Pons (tissue), 1 donor: ENCODE measurements around the gene ATRAID.
"Not testable (repeated sequence)": the region's sequence is repeated elsewhere in the genome, so short reads cannot be mapped to it uniquely, and the experiment has no call there.

Experiments used
- DNase-seq: peaks from one replicate; pipeline ENCODE4 v3.0.0-alpha.2; 2016; ENCODE audit warnings: low spot score

Gene ATRAID

DNA sequence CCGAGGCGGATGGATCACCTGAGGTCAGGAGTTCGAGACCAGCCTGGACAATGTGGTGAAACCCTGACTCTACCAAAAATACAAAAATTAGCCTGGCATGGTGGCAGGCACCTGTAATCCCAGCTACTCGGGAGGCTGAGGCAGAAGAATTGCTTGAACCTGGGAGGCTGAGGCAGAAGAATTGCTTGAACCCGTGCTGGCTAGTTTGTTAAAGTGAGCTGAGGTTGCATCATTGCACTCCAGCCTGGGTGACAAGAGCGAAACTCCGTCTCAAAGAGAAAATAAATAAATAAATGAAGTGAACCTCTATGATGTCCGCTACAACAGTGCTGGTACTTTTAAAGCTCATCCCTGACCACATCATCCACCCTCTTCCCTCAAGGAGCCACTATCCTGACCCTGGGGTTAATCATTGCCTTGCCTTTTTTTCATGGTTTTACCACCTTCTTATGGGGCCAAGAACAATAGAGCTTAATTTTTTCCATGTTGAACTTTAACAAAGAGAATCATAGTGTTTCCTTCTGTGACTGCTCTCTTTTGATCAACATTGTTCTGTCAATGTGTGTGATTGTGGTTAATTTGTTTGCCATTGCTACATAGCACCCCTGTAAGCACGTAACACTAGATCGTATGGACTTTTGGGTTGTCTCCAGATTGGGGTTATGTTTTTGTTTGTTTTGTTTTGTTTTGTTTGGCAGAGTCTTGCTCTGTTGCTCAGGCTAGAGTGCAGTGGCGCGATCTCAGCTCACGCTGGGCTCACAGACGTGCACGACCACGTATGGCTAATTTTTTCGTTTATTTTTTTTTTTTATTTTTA is 17.1 kb upstream of the ATRAID start:
- DNase-seq, result no peak

DNA sequence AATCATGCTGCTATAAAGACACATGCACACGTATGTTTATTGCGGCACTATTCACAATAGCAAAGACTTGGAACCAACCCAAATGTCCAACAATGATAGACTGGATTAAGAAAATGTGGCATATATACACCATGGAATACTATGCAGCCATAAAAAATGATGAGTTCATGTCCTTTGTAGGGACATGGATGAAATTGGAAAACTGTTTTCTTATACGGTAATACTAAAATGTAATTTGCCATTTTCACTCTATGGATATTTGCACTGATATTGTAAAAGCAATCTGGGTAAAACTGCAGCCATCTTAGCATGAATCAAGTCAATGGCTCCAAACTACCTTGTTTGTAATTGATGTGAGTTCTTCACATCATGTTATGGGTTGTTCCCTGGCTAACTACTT is 16.0 kb upstream of the ATRAID start:
- not testable (repeated sequence) for DNase-seq

DNA sequence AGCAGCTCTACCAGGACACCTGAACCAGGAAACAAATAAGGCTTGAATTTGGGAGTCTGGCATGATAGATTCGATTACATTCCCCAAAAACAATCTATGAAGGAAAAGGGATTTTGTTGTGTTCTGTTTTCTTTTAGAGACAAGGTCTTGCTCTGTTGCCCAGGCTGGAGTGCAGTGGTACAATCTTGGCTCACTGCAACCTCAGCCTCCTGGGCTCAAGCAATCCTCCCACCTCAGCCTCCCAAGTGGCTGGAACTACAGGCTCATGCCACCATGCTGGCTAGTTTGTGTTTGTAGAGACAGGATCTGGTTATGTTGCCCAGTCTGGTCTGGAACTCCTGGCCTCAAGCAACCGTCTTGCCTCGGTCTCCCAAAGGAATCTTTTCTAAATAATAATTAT is 13.8 kb upstream of the ATRAID start:
- not testable (repeated sequence) for DNase-seq

DNA sequence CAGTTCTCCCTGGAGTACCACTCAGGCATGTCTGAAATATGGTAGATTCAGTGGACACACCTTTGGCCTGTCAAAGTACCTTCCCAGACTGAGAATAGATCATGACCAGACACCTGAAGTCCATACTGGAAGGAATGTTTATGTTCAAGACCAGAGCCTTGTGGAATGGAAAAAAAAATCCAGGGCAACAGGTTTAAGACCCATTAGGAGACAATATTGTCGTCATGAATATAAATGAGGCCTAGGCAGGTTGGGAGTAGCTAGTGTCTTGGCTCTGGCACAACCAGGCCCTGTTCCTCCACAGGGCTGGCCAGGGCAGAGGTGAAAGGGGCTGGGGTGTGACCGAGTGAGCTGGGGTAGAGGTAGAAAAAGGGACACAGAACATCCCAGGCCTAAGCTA is 13.2 kb upstream of the ATRAID start:
- no peak for DNase-seq

DNA sequence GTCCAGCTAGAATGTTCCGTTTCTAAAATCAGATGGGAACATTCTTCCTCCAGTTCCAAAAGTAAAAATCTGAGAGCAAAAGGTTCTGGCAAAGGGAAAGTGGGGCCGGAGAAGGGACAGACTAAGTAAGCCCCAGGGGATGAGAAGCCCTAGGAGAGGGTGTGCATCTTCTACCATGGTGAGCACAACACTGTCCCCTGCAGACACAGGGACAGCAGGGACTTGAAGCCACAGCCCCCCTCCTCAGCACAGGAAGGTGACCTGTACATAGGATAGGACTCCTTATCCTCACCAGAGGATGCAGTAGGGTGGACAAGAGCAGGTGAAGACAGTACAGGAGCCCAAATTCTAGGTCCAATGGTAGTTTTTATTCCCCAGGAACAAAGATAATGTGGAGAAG is 12.6 kb upstream of the ATRAID start:
- no peak for DNase-seq

DNA sequence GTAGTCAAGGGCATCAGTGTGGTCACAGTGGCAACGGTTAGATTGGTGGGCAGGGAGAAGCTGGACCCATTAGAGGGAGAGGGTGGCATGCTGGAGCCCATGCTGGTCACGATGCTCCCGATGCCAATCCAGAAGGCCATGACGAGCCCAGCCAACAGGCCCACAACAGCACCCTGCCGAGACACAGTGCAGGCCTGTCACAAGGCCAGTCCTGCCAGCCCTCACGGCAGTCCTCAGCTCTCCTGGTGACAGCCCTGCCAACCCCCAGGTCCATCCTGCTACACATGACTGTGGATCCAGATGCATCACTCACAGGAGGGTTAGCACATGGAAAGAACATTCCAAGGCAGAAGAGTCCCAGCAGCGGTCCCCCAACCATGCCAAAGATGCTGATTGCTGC is 10.2 kb upstream of the ATRAID start:
- no peak for DNase-seq

DNA sequence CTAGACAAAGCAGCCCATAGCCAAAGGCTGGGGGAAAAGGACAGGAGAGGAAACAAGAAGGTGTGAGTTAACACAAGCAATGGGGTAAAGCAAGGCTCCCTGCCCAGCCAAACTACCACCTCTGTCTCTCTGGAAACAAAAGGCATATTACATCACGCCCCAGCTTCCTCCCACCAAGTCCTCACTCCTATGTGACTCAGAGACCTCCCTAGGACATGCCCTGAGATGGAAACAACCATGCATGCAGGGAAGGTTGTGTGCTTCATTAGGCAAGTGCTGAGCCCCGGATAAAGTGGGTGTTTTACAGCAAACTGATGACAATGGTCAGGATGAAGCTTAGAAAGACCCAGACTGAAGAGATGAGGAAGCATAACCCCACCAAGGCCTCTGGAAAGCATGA is 9.0 kb upstream of the ATRAID start:
- no peak for DNase-seq

DNA sequence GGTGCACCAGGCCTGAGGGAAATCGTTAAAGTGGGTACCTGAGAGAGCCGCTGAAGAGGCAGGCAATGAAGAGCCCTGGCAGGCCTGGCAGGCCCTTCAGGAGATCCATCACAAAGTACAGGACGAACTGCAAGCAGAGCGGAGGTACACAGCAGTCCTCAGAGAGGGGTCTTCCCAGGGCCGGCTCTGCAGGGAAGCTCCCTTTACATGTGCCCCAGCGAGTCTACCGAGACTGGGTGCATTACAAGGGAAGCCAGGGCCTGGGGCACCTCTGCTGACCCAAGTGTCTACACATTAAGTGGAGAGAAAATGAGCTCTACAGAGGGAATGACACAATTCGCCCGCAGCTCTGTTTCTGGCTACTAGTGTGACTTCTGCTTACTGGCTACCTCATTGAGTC is 8.1 kb upstream of the ATRAID start:
- DNase-seq, result no peak

DNA sequence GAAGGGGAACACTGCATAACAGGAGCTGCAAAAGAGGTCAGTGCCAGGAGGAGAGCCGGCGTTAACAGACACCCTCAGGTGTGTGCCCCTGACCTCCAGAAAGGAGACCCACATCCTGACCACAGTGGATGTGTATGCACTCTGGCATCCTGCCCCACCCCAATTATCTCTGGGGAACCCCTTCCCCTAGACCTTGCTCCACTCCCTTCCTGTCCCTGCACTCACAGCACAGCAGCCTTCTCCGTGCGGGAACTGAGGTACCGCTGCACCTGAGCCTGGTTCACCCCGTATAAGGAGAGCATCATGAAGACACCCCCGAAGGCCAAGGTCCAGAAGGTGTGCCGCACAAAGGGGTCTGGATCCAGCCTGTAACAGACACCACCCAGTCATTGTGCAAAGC is 7.3 kb upstream of the ATRAID start:
- DNase-seq, result no peak

DNA sequence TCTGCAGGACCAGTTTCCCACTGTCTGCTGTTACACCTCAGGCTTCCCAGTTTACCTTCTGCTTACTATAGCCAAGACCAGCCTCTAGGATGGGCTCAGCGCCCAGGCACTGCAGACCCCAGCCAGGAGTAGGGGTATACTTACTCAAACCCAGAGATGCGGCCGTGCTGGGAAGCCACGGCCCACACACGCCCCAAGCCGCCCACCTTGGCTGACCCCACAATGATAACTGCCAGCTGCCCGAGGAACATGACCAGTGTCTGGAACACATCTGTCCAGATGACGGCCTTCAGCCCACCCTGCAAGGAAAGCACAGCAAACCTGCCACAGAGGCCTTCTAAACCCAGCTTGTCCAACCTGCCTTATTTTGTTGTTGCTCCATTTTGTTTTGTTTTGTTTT is 6.6 kb upstream of the ATRAID start:
- no peak for DNase-seq

DNA sequence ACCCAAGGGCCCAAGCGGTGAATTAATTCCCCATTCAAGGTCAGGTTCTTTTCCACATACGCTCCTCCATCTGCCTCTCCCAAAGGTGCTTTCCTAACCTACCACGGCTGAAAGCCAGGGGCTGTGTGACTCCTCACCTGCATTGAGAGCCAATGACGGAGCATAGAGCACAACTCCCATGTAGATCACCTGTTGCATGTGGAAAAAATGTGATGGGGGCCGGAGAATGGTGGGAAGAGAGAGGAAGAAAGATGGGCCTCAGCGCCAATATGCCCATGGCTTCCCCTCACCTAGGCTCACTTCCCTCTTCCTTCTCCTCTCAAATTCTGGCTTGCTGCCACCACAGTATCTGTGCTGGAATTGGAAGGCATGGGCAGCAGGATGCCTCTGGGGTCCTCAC is 5.5 kb upstream of the ATRAID start:
- no peak for DNase-seq

DNA sequence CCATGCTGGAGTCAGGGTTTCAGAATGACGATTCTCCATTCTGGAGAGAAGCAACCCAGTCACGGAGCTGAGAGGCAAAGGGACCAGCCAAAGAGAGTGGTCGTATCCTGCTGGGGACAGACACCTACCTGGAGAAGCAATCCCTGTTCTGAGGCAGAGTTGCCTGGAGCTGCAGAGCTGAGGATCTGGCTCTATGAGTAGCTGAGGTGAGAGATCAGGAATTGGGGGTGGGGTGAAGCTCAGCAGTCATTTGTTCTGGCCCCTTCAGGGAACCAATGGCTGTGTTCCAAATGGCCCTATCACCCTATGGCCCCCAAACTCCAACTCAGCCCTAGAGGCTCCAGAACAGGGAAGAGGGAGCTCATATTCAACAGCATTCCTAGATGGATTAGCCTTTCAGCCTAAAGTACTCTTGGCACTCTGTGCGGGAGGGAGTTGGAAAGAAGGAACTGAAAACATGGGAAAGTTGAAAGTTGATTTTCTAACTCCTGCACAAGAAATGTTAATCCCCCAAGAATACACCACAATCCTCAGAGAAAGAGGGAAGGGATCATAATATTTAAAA is 3.3 kb upstream of the ATRAID start:
- no peak for DNase-seq

DNA sequence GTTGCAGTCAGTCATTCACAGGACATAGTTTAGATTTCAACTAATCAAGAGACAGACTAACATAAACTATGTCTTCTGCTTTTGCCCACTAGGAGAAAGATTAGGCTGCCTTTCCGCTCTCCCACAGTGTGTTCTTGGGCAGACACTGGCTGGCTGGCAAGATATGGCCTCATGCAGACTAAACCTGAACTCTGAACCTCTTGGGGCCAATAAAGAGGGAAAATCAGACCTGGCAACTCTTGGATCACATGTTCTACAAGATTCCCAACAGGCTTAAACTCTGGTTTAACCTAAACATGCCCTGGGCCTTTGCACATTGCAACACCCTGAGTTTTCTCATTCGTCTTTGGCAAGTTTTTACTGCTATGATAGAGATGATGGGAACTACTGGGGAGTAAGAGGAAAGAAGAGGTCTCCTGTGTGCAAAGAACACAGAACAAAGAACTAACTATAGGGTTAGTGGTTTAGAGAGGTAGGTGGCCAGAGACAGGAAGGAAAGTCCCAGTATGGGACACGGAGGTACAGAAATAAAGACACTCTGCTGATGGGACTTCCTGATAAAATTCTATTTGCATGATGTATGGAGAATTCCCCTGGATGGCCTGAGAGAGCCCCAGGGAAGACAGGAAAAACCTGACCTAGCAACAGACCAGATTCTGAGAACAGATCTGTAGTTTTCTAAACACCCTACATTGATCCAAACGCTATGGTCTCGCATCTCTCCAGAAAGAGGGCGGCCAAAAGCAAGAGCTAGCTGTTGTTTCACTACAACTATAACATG is 2.0 kb upstream of the ATRAID start:
- DNase-seq, result no peak

DNA sequence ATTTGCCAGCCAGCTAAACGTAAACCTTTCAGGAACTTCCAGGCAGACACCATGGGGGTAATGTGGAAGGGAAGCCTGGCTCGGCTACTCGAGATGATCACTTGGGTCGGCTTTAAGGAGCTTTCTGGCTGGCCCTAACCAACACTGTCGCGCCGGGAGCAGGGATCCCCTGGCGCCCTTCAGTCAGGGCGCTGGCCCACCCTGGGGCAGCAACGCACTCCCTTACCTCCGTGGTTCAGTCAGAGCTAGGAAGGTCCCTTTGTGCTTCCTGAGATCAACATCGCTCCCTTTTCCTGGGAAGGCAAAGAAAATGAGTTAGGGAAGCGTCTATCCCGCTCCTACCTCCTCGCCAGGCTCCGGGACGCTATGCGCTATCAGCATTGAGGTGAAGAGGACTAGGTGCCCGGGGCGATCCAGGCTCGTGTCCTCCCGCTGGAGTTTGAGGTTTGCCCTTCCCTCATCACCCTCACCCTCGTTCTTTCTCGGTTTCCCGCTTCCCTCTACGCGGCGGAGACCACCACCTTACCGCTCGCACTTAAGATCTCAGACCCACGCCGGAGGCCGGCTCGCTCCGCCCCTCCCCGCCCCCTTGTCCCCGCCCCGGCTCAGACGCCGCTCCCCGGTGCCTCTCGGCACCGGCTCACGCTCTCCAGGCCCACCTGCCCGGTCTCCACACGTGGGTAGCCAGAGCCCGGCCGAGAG is 449 bp upstream of the ATRAID start:
- no peak for DNase-seq

DNA sequence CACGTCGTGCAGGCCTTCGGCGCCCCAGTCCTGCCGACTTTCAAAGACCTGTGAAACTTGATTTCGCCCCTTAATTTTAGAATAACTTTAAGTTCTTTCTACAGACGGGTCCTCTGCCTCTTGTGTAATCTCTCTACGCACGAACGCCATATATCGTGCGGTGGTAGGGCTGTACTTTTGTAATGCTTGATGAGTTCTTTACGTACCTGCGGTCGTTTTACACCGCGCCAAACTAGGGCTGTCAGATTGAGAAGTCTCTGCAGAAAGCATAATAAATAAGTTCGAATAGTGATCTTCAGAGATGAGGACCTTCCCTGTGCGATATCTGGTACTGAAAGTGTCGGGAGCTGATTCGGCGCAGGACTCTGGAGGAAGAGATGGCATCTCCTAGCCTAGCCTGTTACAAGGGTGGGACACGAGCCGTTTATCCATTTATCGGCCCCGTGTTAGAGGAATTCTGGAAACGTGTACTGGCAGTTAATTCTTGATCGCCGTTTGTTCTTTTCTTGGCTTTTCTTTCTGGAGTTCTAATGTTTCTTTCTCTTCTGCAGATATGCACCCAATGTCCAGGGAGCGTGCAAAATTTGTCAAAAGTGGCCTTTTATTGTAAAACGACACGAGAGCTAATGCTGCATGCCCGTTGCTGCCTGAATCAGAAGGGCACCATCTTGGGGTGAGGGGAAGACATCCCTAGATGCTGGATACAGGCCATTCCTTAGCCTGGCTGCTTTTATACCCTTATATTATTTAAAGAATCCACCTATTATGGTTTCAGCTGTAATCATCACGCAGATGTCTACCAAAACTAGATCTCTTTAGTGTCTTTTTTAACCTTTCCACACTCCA is 1.0 kb downstream of the ATRAID start:
- DNase-seq, result peak; percentile 37

DNA sequence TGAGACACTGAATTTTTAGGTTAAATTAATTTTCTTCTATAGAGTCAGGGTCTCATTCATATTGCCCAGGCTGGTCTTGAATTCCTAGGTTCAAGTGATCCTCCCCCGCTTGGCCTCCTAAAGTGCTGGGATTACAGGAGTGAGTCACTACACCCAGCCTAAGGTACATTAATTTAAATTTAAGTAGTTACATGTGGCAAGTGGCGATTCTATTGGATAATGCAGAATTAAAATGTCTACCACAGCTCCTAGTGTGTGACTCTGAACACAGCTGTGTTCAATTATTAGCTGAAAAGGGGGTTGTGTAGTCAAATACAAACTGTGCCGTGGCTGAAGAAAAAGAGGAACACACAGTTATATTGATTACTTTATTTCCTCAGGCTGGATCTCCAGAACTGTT is 3.1 kb downstream of the ATRAID start:
- no peak for DNase-seq

DNA sequence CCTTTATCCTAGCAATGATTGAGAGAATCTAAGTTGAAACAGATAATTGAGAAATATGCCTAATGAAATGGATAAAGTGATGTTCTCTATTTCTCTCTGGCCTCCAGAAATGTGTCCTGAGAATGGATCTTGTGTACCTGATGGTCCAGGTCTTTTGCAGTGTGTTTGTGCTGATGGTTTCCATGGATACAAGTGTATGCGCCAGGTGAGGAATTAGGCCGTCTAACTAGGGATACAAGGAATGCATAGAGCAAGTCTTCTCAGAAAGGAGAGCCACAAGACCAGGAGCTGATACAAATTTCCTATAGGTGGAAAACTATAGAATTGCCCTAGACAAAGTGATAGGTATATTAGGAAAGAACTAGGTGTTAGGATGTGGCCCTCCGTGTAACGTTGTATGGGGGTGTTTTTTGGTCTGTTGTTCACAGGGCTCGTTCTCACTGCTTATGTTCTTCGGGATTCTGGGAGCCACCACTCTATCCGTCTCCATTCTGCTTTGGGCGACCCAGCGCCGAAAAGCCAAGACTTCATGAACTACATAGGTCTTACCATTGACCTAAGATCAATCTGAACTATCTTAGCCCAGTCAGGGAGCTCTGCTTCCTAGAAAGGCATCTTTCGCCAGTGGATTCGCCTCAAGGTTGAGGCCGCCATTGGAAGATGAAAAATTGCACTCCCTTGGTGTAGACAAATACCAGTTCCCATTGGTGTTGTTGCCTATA is 4.7 kb downstream of the ATRAID start:
- no peak for DNase-seq

DNA sequence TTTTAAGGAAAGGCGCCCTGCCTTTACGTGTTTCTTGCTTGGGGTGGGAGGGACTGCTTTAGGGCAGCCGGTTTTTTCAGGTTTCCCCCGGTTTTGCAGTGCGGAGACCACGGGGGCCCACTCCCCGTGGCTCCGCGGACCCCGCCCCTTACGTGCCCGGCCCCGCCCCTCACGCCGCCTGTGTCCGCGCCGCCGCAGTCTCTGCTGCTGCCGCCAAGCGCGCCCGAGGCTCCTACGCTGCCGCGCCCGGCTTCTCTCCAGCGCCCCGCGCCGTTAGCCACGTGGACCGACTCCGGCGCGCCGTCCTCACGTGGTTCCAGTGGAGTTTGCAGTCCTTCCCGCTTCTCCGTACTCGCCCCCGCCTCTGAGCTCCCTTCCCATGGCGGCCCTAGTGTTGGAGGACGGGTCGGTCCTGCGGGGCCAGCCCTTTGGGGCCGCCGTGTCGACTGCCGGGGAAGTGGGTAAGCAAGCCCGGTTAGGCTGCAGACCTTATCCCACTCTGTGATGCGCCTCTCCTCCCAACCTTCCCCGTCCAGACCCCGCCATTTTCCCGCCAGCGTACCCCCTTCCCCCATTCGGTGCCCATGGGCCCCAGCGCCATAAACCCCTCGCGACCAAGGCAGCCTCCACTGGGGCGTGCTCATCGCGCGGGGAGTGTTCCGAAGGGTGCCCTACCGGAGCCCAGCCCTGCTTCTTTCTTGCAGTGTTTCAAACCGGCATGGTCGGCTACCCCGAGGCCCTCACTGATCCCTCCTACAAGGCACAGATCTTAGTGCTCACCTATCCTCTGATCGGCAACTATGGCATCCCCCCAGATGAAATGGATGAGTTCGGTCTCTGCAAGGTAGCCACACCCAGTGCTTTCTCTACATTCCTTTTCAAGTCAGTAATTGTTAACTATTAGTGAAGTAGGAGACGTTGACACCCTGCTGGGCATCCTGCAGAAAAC is 5.6 kb downstream of the ATRAID start, which contains the start of gene CAD:
Gene CAD (plus strand): TSS at position 197 of the 949 bp plus-strand sequence. CDS start 183 bp downstream, at position 380.
- DNase-seq, result peak; percentile 67

DNA sequence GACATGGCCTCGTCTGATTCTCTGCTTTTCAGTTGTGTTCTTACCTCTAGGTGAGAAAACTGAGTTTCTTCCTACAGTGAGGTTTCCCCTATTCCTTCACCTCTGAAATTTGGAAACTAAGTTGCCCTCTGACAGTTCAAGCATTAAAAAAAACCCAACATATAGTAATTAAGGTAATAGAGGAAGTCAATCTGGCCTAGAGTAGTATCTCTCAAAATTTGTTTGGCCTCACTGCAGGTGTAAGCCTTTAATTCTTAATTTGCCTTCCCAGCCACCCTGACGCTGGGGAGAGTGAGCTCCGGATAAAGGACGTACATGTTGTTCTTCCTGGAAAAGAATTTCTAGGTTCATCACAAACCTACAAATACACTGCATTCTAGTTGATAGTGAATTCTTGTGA is 6.8 kb downstream of the ATRAID start:
- no peak for DNase-seq

DNA sequence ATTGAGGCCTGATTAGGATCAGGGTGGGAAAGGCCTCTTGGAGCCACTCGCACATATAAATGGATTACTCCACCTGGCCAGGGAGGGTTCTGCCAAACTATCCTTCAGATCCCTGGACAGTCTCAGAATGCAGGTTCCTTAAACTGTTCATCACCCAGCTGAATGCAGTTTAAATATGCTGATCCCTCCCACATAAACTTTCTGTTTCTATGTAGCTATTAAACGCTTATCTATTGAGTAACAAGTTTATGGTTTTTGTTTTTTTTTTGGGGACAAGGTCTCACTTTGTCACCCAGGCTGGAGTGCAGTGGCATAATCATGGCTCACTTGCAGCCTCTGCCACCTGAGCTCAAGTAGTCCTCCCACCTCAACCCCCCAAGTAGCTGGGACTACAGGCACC is 7.2 kb downstream of the ATRAID start:
- DNase-seq, result no peak
